ES-I3 (cell line): ENCODE measurements around the gene KRT78.

Source experiments
- H3K36me3 ChIP-seq: 2 replicates; pipeline ENCODE4 v1.6.1; 2013; ENCODE audit warnings: mild to moderate bottlenecking, low read length, control low read depth, moderate library complexity; ENCODE audit not compliant: insufficient read depth
- H3K4me1 ChIP-seq: 2 replicates; pipeline ENCODE4 v1.6.1; 2013; ENCODE audit warnings: mild to moderate bottlenecking, control low read depth, low read length; ENCODE audit not compliant: insufficient read depth
- H3K9ac ChIP-seq: 2 replicates; pipeline ENCODE4 v1.6.1; 2013; ENCODE audit warnings: low read depth, mild to moderate bottlenecking, low read length, moderate library complexity
- H3K9me3 ChIP-seq: 2 replicates; pipeline ENCODE4 v1.6.1; 2013; ENCODE audit warnings: mild to moderate bottlenecking, low read length, moderate library complexity; ENCODE audit not compliant: control insufficient read depth, insufficient read depth

The KRT78 gene

DNA sequence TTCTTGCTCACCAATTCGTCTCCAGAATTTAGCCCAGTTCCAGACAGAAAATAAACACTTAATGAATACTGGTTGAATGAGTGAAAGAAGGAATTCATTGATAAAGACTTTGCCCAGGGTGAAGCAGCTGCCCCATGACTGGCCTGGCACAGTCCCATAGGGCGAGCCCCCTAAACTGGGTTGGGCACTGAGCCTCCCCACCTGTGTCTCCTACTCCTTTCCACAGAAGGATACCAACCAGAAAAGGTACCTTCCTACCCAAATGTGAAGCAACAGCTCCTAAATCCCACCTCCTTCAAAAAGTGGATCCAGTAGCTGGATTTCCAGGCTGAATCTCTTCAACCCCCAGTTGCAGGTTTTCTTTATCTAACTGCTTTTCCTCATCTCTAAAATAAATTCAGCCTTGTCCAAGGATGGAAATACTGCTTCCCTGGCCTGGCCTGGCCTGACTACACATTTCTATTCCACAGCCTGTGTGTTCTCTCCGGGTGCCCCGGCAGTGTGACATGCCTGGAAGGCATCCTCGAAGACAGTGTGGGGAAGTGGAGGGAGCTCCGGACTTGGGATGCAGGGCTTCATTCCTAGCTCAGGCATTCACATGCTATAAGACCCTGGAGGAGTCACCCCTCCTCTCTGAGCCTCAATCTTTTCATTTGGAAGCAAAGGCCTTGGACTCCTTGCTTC is 60.5 kb downstream of the KRT78 start:
- H3K36me3 ChIP-seq: no peaks in the 10 kb centered on the region
- H3K9me3 ChIP-seq: no peaks in the 10 kb centered on the region
- no peaks in the 10 kb centered on the region for H3K4me1 ChIP-seq
- no peak overlapping the region for H3K9ac ChIP-seq
